Measurements from ENCODE around the gene SLC66A3.
A peak's percentile ranks its signal among the peaks of the same experiment; 100 is the strongest.

GRCh38 chr2:11155381-11156035 lies at the start of gene SLC66A3:
- TF ChIP-seq CTCF (optimal IDR thresholded peaks at IDR 0.05 in 1 of 3, IDR thresholded peaks at IDR 0.05 in 1 of 3, conservative IDR thresholded peaks at IDR 0.05 in 1 of 3; ENCODE audit: extremely low read depth in 1 of 3, insufficient read depth in 2 of 3, low read length in 3 of 3) (peak in 1 of 3 experiments; percentile 26), EZH2 (IDR thresholded peaks at IDR 0.05; ENCODE audit: low read length) (no peak)
